Stimulated activated CD8-positive, alpha-beta memory T cell treated with anti-CD3 and anti-CD28 coated beads, Interleukin-4, amount 100 ng/mL, for 4 hours (primary cell): Measurements from ENCODE around the gene RAB43.
"Not testable (repeated sequence)": the region's sequence is repeated elsewhere in the genome, so short reads cannot be mapped to it uniquely, and the experiment has no call there.

ENCODE experiments used
- DNase-seq, 2 donors: peaks; one replicate each; pipeline ENCODE4 v3.0.0-alpha.2; 2020; ENCODE audit warnings: low read depth in 2 of 2, low spot score in 1 of 2

Gene RAB43

GRCh38 chr3:129100274-129100673 lies 21.3 kb downstream of the RAB43 start:
- DNase-seq = no peak

- DNase-seq = no peak
Observed at GRCh38 chr3:129095285-129095684, 26.3 kb downstream of the RAB43 start.

- not testable (repeated sequence) for DNase-seq
Observed at GRCh38 chr3:129088312-129088711, 33.3 kb downstream of the RAB43 start.

GRCh38 chr3:129087904-129088303 lies 33.7 kb downstream of the RAB43 start:
- DNase-seq = not testable (repeated sequence)

GRCh38 chr3:129087138-129087702 lies 34.4 kb downstream of the RAB43 start:
- no peak for DNase-seq

GRCh38 chr3:129085818-129086217 lies 35.8 kb downstream of the RAB43 start:
- DNase-seq = no peak

- no peak for DNase-seq
Observed at GRCh38 chr3:129085165-129085715, 36.4 kb downstream of the RAB43 start.

GRCh38 chr3:129084501-129084900 lies 37.1 kb downstream of the RAB43 start:
- no peak for DNase-seq

- no peak for DNase-seq
Observed at GRCh38 chr3:129082026-129082425, 39.6 kb downstream of the RAB43 start.

- no peak for DNase-seq
Observed at GRCh38 chr3:129081503-129081902, 40.1 kb downstream of the RAB43 start.

GRCh38 chr3:129078510-129078909 lies 43.1 kb downstream of the RAB43 start:
- no peak for DNase-seq

- DNase-seq = no peak
Observed at GRCh38 chr3:129077222-129077621, 44.4 kb downstream of the RAB43 start.

GRCh38 chr3:129070086-129070885 lies 51.3 kb downstream of the RAB43 start:
- no peak for DNase-seq

GRCh38 chr3:129069313-129070085 lies 52.1 kb downstream of the RAB43 start:
- DNase-seq = not testable (repeated sequence)

- DNase-seq = no peak
Observed at GRCh38 chr3:129068291-129068886, 53.2 kb downstream of the RAB43 start.

- DNase-seq = not testable (repeated sequence)
Observed at GRCh38 chr3:129067719-129068118, 53.9 kb downstream of the RAB43 start.

GRCh38 chr3:129065720-129066073 lies 55.9 kb downstream of the RAB43 start:
- no peak for DNase-seq

GRCh38 chr3:129065016-129065719 lies 56.4 kb downstream of the RAB43 start:
- DNase-seq = no peak

GRCh38 chr3:129063841-129064482 lies 57.6 kb downstream of the RAB43 start:
- no peak for DNase-seq

- no peak for DNase-seq
Observed at GRCh38 chr3:129063091-129063640, 58.4 kb downstream of the RAB43 start.
